ENCODE measurements around the gene MARK4. TPM values are rescaled to one million over a fixed set of nuclear protein-coding genes. Genes with fewer than 3 reads are reported as not detected.

The MARK4 gene
- total RNA-seq, 1 experiment from 2014 or later: 37.7 TPM

- Histone ChIP-seq H2AFZ (ENCODE audit: low read depth, low read length, poor library complexity, severe bottlenecking) (no peak overlapping the region), H3K4me1 (ENCODE audit: control insufficient read depth in 1 of 2, insufficient read depth in 2 of 2, low read length in 2 of 2) (no peaks in the 10 kb centered on the region), H3K27ac (ENCODE audit: low read depth, low read length) (no peak overlapping the region), H3K4me2 (ENCODE audit: low read length) (no peak overlapping the region), H3K36me3 (ENCODE audit: control insufficient read depth in 1 of 2, insufficient read depth in 2 of 2, low read length in 2 of 2) (peaks cover 2 to 4% of the 10 kb centered on the region in 2 experiments; a peak in 3 of 4 replicates), H3K9me2 (ENCODE audit: insufficient read depth) (no peaks in the 10 kb centered on the region), H3K27me3 (ENCODE audit: insufficient read depth, low read length) (no peaks in the 10 kb centered on the region), H3K4me3 (replicated peaks in 1 of 2; ENCODE audit: low read depth in 1 of 2, low read length in 2 of 2) (no peak overlapping the region), H3K79me2 (ENCODE audit: insufficient read depth, low read length) (no peaks in the 10 kb centered on the region), H3K9me3 (ENCODE audit: control insufficient read depth in 1 of 2, insufficient read depth in 1 of 2, low read depth in 1 of 2, low read length in 2 of 2) (no peaks in the 10 kb centered on the region), H4K20me1 (ENCODE audit: insufficient read depth) (no peaks in the 10 kb centered on the region), H3K9ac (ENCODE audit: low read length) (no peak overlapping the region)
- no TSS peak for BruUV-seq (replicated peaks)
- intact Hi-C loops (cut with micrococcal nuclease): no loop called here
- RAD21 ChIA-PET (ENCODE audit: low non-redundant PET in 1 of 2, low total read pairs in 2 of 2, uncharacterized antibody in 2 of 2, unreplicated experiment in 2 of 2): no interaction called here
- ATAC-seq (no peak), DNase-seq (ENCODE audit: low read depth, low spot score) (no peak)
- POLR2A ChIA-PET: no interaction called here
- TF ChIP-seq SIN3A (IDR thresholded peaks at IDR 0.05; ENCODE audit: low read depth) (no peak), MAX (IDR thresholded peaks at IDR 0.05) (no peak), CEBPB (IDR thresholded peaks at IDR 0.05; ENCODE audit: low read depth) (no peak), EZH2phosphoT487 (IDR thresholded peaks at IDR 0.05; ENCODE audit: borderline replicate concordance) (no peak), POLR2AphosphoS5 (IDR thresholded peaks at IDR 0.05; ENCODE audit: low read depth, low read length) (no peak), EZH2 (IDR thresholded peaks at IDR 0.05) (no peak), SP1 (IDR thresholded peaks at IDR 0.05; ENCODE audit: low read depth) (no peak), ELF1 (IDR thresholded peaks at IDR 0.05; ENCODE audit: borderline replicate concordance, low read depth) (no peak)
- TF ChIP-seq, protein P1, sequence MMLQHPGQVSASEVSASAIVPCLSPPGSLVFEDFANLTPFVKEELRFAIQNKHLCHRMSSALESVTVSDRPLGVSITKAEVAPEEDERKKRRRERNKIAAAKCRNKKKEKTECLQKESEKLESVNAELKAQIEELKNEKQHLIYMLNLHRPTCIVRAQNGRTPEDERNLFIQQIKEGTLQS (IDR thresholded peaks at IDR 0.05): no peak
- TF ChIP-seq, protein P2, sequence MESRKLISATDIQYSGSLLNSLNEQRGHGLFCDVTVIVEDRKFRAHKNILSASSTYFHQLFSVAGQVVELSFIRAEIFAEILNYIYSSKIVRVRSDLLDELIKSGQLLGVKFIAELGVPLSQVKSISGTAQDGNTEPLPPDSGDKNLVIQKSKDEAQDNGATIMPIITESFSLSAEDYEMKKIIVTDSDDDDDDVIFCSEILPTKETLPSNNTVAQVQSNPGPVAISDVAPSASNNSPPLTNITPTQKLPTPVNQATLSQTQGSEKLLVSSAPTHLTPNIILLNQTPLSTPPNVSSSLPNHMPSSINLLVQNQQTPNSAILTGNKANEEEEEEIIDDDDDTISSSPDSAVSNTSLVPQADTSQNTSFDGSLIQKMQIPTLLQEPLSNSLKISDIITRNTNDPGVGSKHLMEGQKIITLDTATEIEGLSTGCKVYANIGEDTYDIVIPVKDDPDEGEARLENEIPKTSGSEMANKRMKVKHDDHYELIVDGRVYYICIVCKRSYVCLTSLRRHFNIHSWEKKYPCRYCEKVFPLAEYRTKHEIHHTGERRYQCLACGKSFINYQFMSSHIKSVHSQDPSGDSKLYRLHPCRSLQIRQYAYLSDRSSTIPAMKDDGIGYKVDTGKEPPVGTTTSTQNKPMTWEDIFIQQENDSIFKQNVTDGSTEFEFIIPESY (IDR thresholded peaks at IDR 0.05; ENCODE audit: extremely low read depth, insufficient replicate concordance, low read length): no peak
- CTCF ChIA-PET: no interaction called here
Measured at GRCh38 chr19:45265375-45265774, 14.3 kb downstream of the MARK4 start.
